NCI-H1092 treated with DMSO at 0.1 percent for 48 hours (cell line): ENCODE measurements around the gene RICTOR.

Experiments
- DNase-seq: peaks from one replicate; lab custom pipeline; 2025; lab: John Stamatoyannopoulos, UW

Gene RICTOR

GRCh38 chr5:38888041-38888440, 186.2 kb downstream of the RICTOR start:
- no peak for DNase-seq
